SK-MEL-5 (cell line): Measurements from ENCODE around the gene TBCE. TPM values are rescaled to one million over a fixed set of nuclear protein-coding genes. Genes with fewer than 3 reads are reported as not detected.
"Not testable (repeated sequence)": the region's sequence is repeated elsewhere in the genome, so short reads cannot be mapped to it uniquely, and the experiment has no call there.

Source experiments
- DNase-seq: peaks from one replicate; pipeline ENCODE4 v3.0.0-alpha.2; 2016; ENCODE audit warnings: low read depth, low spot score
- in situ Hi-C: cut with HindIII; loops from 2 replicates; pipeline ENCODE4 v1.10.0; 2016; ENCODE audit warnings: low sequenced_read_pairs, high pct_unique_total_duplicates, low pct_unique_long_range_greater_than_20kb
- total RNA-seq: library from RNA; depleted of rRNA; stranded (reverse); fragments of >200 nt; shearing (Covaris generic); gene quantifications from 2 replicates; pipeline ENCODE4 v1.2.3, GENCODE V29; 2014

The TBCE gene
- total RNA-seq, 1 experiment from 2014 or later, result 29.4 TPM

- DNase-seq, result no peak
- in situ Hi-C loops, result no loop called here
Measured at GRCh38 chr1:235426680-235427079, 59.5 kb downstream of the TBCE start.

- no peak for DNase-seq
Measured at GRCh38 chr1:235427447-235427846, 60.2 kb downstream of the TBCE start.

GRCh38 chr1:235429143-235429542, 61.9 kb downstream of the TBCE start:
- in situ Hi-C loops, result no loop called here

More at GRCh38 chr1:235427447-235427846, 60.2 kb downstream of the TBCE start:
- in situ Hi-C loops, result no loop called here

GRCh38 chr1:235430991-235431390, 63.8 kb downstream of the TBCE start:
- DNase-seq, result no peak
- in situ Hi-C loops, result no loop called here

More at GRCh38 chr1:235429143-235429542, 61.9 kb downstream of the TBCE start:
- DNase-seq, result no peak

- no peak for DNase-seq
- in situ Hi-C loops, result no loop called here
Measured at GRCh38 chr1:235434001-235434400, 66.8 kb downstream of the TBCE start.

GRCh38 chr1:235441159-235441685, 74.0 kb downstream of the TBCE start:
- no peak for DNase-seq
- in situ Hi-C loops, result no loop called here

- in situ Hi-C loops, result no loop called here
- no peak for DNase-seq
Measured at GRCh38 chr1:235442788-235443429, 75.7 kb downstream of the TBCE start.

GRCh38 chr1:235448616-235449015, 81.4 kb downstream of the TBCE start:
- in situ Hi-C loops, result no loop called here
- DNase-seq, result no peak

GRCh38 chr1:235450433-235450832, 83.2 kb downstream of the TBCE start:
- in situ Hi-C loops, result no loop called here

GRCh38 chr1:235450886-235451483, 83.8 kb downstream of the TBCE start:
- in situ Hi-C loops, result no loop called here
- no peak for DNase-seq

More at GRCh38 chr1:235450433-235450832, 83.2 kb downstream of the TBCE start:
- DNase-seq, result no peak

- no peak for DNase-seq
- in situ Hi-C loops, result no loop called here
Measured at GRCh38 chr1:235454021-235454420, 86.8 kb downstream of the TBCE start.

GRCh38 chr1:235455097-235455496, 87.9 kb downstream of the TBCE start:
- in situ Hi-C loops, result no loop called here
- no peak for DNase-seq

GRCh38 chr1:235455823-235456222, 88.6 kb downstream of the TBCE start:
- DNase-seq, result no peak
- in situ Hi-C loops, result no loop called here

- in situ Hi-C loops, DNase-seq: not testable (repeated sequence)
Measured at GRCh38 chr1:235457856-235458255, 90.6 kb downstream of the TBCE start.

GRCh38 chr1:235460770-235461169, 93.5 kb downstream of the TBCE start:
- no peak for DNase-seq
- in situ Hi-C loops, result no loop called here

GRCh38 chr1:235461954-235462353, 94.7 kb downstream of the TBCE start:
- DNase-seq, result no peak
- in situ Hi-C loops, result no loop called here

- in situ Hi-C loops, DNase-seq: not testable (repeated sequence)
Measured at GRCh38 chr1:235462832-235463231, 95.6 kb downstream of the TBCE start.

- no peak for DNase-seq
- in situ Hi-C loops, result no loop called here
Measured at GRCh38 chr1:235465066-235465465, 97.8 kb downstream of the TBCE start.

- in situ Hi-C loops, result no loop called here
- DNase-seq, result no peak
Measured at GRCh38 chr1:235468004-235468403, 100.8 kb downstream of the TBCE start.
